GM23338 (cell line): ENCODE measurements around the gene MOGAT2. TPM values are rescaled to one million over a fixed set of nuclear protein-coding genes. Genes with fewer than 3 reads are reported as not detected.

Experiments used
- ATAC-seq: fragments of 200-7000 bp; cut with Tn5 transposase; 3 replicates; pipeline ENCODE4 v1.9.1; 2020
- DNase-seq: peaks from one replicate; pipeline ENCODE4 v3.0.0-alpha.2; 2015; ENCODE audit warnings: low spot score
- H2AFZ ChIP-seq: fragments of 200-600 bp; sonication (generic); 2 replicates; pipeline ENCODE4 v1.8.0; 2016; ENCODE audit warnings: antibody characterized with exemption, mild to moderate bottlenecking, moderate library complexity
- H3F3A ChIP-seq: fragments of 200-600 bp; sonication (generic); replicated peaks from 2 replicates; pipeline ENCODE4 v1.8.0; 2017; ENCODE audit warnings: antibody characterized with exemption, mixed run types, low read depth
- H3K27ac ChIP-seq: fragments of 200-600 bp; sonication (generic); 2 replicates; pipeline ENCODE4 v1.6.1; 2016; ENCODE audit warnings: low read depth
- H3K27me3 ChIP-seq: fragments of 200-600 bp; sonication (generic); 2 replicates; pipeline ENCODE4 v1.8.0; 2016; ENCODE audit warnings: mild to moderate bottlenecking, mixed run types, moderate library complexity; ENCODE audit not compliant: insufficient read depth
- H3K36me3 ChIP-seq: fragments of 200-600 bp; sonication (generic); 2 replicates; pipeline ENCODE4 v1.8.0; 2016; ENCODE audit warnings: mild to moderate bottlenecking; ENCODE audit not compliant: insufficient read depth
- H3K4me1 ChIP-seq: fragments of 200-600 bp; sonication (generic); 2 replicates; pipeline ENCODE4 v1.8.0; 2016; ENCODE audit warnings: mild to moderate bottlenecking, moderate library complexity; ENCODE audit not compliant: insufficient read depth
- H3K4me2 ChIP-seq: fragments of 200-600 bp; sonication (generic); 2 replicates; pipeline ENCODE4 v1.7.1; 2017; ENCODE audit warnings: mixed run types
- H3K4me3 ChIP-seq: fragments of 200-600 bp; sonication (generic); 2 replicates; pipeline ENCODE4 v1.6.1; 2016; ENCODE audit warnings: mixed run types
- H3K79me2 ChIP-seq: fragments of 200-600 bp; sonication (generic); replicated peaks from 2 replicates; pipeline ENCODE4 v1.8.0; 2017; ENCODE audit warnings: mild to moderate bottlenecking; ENCODE audit not compliant: insufficient read depth
- H3K9me2 ChIP-seq: fragments of 200-600 bp; sonication (generic); 2 replicates; pipeline ENCODE4 v1.8.0; 2017; ENCODE audit not compliant: insufficient read depth
- H4K20me1 ChIP-seq: fragments of 200-600 bp; sonication (generic); replicated peaks from 2 replicates; pipeline ENCODE4 v1.8.0; 2017; ENCODE audit warnings: mild to moderate bottlenecking; ENCODE audit not compliant: insufficient read depth
- H3K27ac Mint-ChIP-seq: 2 replicates; pipeline ENCODE4 v1.8.0; 2020; ENCODE audit warnings: inconsistent platforms, mild to moderate bottlenecking, moderate library complexity, mixed read lengths
- H3K27me3 Mint-ChIP-seq: 3 replicates; pipeline ENCODE4 v1.8.0; 2022; ENCODE audit warnings: low read depth, mild to moderate bottlenecking, moderate library complexity, mixed read lengths, inconsistent platforms; ENCODE audit not compliant: insufficient read depth, poor library complexity
- H3K36me3 Mint-ChIP-seq: 3 replicates; pipeline ENCODE4 v1.8.0; 2021; ENCODE audit warnings: low read depth, mild to moderate bottlenecking, inconsistent platforms, moderate library complexity, mixed read lengths
- H3K4me1 Mint-ChIP-seq: 3 replicates; pipeline ENCODE4 v1.8.0; 2020; ENCODE audit warnings: mild to moderate bottlenecking, inconsistent platforms, mixed read lengths
- H3K4me3 Mint-ChIP-seq: 3 replicates; pipeline ENCODE4 v1.8.0; 2021; ENCODE audit warnings: moderate library complexity, mild to moderate bottlenecking, inconsistent platforms, mixed read lengths
- H3K9me3 Mint-ChIP-seq: 3 replicates; pipeline ENCODE4 v1.8.0; 2020; ENCODE audit warnings: moderate library complexity, mild to moderate bottlenecking, inconsistent platforms, mixed read lengths
- EZH2 ChIP-seq: fragments of 200-600 bp; sonication (generic); IDR thresholded peaks from one replicate; pipeline ENCODE4 v1.8.0; 2017; ENCODE audit warnings: antibody characterized with exemption, mild to moderate bottlenecking, low read depth; ENCODE audit not compliant: unreplicated experiment
- EZH2phosphoT487 ChIP-seq: fragments of 200-600 bp; sonication (generic); IDR thresholded peaks from one replicate; pipeline ENCODE4 v1.8.1; 2018; ENCODE audit warnings: antibody characterized with exemption; ENCODE audit not compliant: unreplicated experiment
- STAT1 ChIP-seq: IDR thresholded peaks from one replicate; pipeline ENCODE4 v1.6.1; 2016; ENCODE audit warnings: antibody characterized with exemption; ENCODE audit not compliant: unreplicated experiment
- ZNF114 ChIP-seq: fragments of 250-450 bp; sonication (Bioruptor Pico); IDR thresholded peaks from 2 replicates; pipeline ENCODE4 v1.5.0; 2020; ENCODE audit warnings: mild to moderate bottlenecking, moderate library complexity
- polyA plus RNA-seq: library from polyadenylated mRNA; unstranded; fragments of >200 nt; fragmentation: Nextera tagmentation; extraction: Ambion mirVana; gene quantifications from 2 replicates; pipeline ENCODE4 v1.2.1, GENCODE V29; 2016
- total RNA-seq: library from RNA; depleted of rRNA; stranded (reverse); fragments of >200 nt; shearing (Covaris generic); gene quantifications from 2 replicates; pipeline ENCODE4 v1.2.3, GENCODE V29; 2014
- TF ChIP-seq, protein P1 (sequence below), 2 experiments: fragments of 200-600 bp in 1 of 2; sonication (generic) in 1 of 2; conservative IDR thresholded peaks; 2 replicates each; pipeline versions ENCODE4 v1.5.1 to v1.6.1; 2016 to 2017; ENCODE audit warnings: antibody characterized with exemption in 2 of 2, low read depth in 2 of 2, mild to moderate bottlenecking in 2 of 2, moderate library complexity in 1 of 2
- TF ChIP-seq, protein P2 (sequence below): IDR thresholded peaks from one replicate; pipeline ENCODE4 v1.6.1; 2018; ENCODE audit warnings: antibody characterized with exemption; ENCODE audit not compliant: unreplicated experiment
- TF ChIP-seq, protein P3 (sequence below): fragments of 250-450 bp; sonication (Bioruptor Pico); IDR thresholded peaks from 2 replicates; pipeline ENCODE4 v1.5.0; 2020; ENCODE audit warnings: mild to moderate bottlenecking, moderate library complexity

Gene MOGAT2
- total and polyA plus RNA-seq, 2 experiments from 2014 or later, result not detected

DNA sequence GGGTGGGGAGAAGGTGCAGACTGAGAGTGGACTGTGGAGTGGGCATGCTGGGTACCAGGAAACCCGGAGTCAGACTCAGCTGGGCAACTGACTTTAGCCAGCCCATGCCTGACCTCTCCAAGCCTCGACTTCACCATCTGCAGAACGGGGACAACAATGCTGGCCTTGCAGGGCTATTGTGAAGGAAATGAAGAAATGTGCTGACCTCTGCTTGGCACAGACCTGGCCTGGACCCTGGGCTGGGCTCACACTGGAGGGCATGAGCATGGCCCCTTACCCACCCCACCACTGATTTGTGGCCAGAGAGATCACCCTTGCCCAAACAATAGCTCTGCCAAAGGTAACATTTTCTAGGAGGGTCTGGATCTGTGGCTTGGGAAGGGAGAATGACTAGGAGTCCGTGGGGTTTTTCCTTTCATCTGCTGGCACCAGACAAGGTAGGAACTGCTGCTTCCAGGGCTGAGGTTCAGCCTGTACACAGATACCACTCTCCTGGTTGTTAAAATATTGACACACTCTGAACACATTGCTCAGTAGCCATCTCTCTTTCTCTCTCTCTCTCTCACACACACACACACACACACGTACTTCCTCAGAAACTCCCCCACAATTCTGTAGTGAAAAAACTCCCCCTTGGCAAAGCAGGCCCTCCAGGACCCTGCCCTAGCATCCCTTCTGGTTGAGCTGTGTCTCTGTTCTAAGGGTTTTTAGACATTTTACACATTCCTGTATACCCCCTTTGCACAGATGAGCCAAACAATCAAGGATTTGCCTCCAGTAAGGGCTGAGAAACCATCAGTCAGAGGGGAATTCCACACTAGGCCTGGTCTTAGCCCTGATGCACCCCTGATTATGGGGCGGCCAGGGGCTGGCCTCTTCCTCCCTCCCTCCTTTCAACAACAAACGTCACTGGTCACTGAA lies 1.0 kb downstream of the MOGAT2 start:
- Histone ChIP-seq H4K20me1 (no peaks in the 10 kb centered on the region), H3K4me3 (no peak overlapping the region), H3K27ac (no peak overlapping the region), H3K36me3 (no peaks in the 10 kb centered on the region), H3K4me2 (no peak overlapping the region), H3K79me2 (no peaks in the 10 kb centered on the region), H3F3A (no peaks in the 10 kb centered on the region), H3K9me2 (no peaks in the 10 kb centered on the region), H3K27me3 (peaks cover 37% of the 10 kb centered on the region), H3K4me1 (no peaks in the 10 kb centered on the region), H2AFZ (no peak overlapping the region)
- no peaks in the 10 kb centered on the region for H3K9me3 Mint-ChIP-seq
- H3K4me3 Mint-ChIP-seq, result no peak overlapping the region
- no peak overlapping the region for H3K27ac Mint-ChIP-seq
- no peaks in the 10 kb centered on the region for H3K36me3 Mint-ChIP-seq
- no peak for TF ChIP-seq STAT1
- H3K27me3 Mint-ChIP-seq, result peaks cover 21% of the 10 kb centered on the region
- H3K4me1 Mint-ChIP-seq, result peaks cover 12% of the 10 kb centered on the region
- ATAC-seq (no peak), DNase-seq (no peak)

DNA sequence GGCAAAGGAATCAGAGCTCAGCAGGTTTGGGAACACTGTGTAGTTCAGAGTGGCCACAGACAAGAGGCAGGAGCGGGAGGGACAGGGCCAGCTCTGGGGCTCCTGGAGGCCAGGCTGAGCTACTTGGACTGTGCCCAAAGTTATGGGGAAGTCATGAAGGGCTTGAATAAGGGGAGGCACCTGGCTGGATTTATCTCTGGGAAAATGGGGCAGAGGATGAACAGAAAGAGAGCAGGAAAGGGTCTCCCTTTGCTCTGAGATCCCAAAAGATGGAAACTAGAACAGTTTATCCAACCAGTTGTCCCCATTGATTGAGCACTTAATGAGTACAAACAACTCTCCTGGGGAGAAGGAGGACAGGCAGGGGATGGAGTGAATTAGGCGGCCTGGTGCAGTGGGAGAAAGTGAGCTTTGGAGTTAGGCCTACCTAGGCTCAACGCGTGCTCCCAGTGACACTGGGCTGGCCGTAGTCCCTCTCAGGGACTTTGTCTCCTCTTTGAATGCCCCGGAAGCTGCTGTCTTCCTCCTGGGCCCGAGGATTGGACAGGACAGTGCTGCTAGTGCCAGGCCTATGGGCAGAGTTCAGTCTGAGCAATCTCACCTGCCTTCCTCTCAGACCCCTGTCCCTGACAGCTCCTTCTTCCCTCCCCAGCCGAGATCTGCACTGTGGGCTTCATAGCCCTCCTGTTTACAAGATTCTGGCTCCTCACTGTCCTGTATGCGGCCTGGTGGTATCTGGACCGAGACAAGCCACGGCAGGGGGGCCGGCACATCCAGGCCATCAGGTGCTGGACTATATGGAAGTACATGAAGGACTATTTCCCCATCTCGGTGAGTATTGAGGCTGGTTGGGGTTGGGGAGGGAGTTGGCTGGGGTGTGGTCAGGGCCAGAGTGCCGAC lies 2.0 kb downstream of the MOGAT2 start:
- Histone ChIP-seq H3K27me3 (peaks cover 37% of the 10 kb centered on the region), H3K27ac (no peak overlapping the region), H3K79me2 (no peaks in the 10 kb centered on the region), H2AFZ (no peak overlapping the region), H3K9me2 (no peaks in the 10 kb centered on the region), H3K36me3 (no peaks in the 10 kb centered on the region), H3K4me3 (no peak overlapping the region), H3F3A (no peaks in the 10 kb centered on the region), H3K4me2 (no peak overlapping the region), H4K20me1 (no peaks in the 10 kb centered on the region), H3K4me1 (no peaks in the 10 kb centered on the region)
- no peak for DNase-seq
- no peak for ATAC-seq
- Mint-ChIP-seq H3K27me3 (peaks cover 21% of the 10 kb centered on the region), H3K9me3 (no peaks in the 10 kb centered on the region), H3K4me1 (peaks cover 12% of the 10 kb centered on the region), H3K36me3 (no peaks in the 10 kb centered on the region), H3K4me3 (no peak overlapping the region), H3K27ac (no peak overlapping the region)
- TF ChIP-seq EZH2phosphoT487 (no peak), EZH2 (no peak), ZNF114 (CRISPR knock-in tag) (no peak)
- TF ChIP-seq, protein P1, sequence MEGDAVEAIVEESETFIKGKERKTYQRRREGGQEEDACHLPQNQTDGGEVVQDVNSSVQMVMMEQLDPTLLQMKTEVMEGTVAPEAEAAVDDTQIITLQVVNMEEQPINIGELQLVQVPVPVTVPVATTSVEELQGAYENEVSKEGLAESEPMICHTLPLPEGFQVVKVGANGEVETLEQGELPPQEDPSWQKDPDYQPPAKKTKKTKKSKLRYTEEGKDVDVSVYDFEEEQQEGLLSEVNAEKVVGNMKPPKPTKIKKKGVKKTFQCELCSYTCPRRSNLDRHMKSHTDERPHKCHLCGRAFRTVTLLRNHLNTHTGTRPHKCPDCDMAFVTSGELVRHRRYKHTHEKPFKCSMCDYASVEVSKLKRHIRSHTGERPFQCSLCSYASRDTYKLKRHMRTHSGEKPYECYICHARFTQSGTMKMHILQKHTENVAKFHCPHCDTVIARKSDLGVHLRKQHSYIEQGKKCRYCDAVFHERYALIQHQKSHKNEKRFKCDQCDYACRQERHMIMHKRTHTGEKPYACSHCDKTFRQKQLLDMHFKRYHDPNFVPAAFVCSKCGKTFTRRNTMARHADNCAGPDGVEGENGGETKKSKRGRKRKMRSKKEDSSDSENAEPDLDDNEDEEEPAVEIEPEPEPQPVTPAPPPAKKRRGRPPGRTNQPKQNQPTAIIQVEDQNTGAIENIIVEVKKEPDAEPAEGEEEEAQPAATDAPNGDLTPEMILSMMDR (conservative IDR thresholded peaks at IDR 0.05; ENCODE audit: low read depth in 2 of 2), result no peak
- TF ChIP-seq, protein P2, sequence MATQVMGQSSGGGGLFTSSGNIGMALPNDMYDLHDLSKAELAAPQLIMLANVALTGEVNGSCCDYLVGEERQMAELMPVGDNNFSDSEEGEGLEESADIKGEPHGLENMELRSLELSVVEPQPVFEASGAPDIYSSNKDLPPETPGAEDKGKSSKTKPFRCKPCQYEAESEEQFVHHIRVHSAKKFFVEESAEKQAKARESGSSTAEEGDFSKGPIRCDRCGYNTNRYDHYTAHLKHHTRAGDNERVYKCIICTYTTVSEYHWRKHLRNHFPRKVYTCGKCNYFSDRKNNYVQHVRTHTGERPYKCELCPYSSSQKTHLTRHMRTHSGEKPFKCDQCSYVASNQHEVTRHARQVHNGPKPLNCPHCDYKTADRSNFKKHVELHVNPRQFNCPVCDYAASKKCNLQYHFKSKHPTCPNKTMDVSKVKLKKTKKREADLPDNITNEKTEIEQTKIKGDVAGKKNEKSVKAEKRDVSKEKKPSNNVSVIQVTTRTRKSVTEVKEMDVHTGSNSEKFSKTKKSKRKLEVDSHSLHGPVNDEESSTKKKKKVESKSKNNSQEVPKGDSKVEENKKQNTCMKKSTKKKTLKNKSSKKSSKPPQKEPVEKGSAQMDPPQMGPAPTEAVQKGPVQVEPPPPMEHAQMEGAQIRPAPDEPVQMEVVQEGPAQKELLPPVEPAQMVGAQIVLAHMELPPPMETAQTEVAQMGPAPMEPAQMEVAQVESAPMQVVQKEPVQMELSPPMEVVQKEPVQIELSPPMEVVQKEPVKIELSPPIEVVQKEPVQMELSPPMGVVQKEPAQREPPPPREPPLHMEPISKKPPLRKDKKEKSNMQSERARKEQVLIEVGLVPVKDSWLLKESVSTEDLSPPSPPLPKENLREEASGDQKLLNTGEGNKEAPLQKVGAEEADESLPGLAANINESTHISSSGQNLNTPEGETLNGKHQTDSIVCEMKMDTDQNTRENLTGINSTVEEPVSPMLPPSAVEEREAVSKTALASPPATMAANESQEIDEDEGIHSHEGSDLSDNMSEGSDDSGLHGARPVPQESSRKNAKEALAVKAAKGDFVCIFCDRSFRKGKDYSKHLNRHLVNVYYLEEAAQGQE, result no peak
- TF ChIP-seq, protein P3, sequence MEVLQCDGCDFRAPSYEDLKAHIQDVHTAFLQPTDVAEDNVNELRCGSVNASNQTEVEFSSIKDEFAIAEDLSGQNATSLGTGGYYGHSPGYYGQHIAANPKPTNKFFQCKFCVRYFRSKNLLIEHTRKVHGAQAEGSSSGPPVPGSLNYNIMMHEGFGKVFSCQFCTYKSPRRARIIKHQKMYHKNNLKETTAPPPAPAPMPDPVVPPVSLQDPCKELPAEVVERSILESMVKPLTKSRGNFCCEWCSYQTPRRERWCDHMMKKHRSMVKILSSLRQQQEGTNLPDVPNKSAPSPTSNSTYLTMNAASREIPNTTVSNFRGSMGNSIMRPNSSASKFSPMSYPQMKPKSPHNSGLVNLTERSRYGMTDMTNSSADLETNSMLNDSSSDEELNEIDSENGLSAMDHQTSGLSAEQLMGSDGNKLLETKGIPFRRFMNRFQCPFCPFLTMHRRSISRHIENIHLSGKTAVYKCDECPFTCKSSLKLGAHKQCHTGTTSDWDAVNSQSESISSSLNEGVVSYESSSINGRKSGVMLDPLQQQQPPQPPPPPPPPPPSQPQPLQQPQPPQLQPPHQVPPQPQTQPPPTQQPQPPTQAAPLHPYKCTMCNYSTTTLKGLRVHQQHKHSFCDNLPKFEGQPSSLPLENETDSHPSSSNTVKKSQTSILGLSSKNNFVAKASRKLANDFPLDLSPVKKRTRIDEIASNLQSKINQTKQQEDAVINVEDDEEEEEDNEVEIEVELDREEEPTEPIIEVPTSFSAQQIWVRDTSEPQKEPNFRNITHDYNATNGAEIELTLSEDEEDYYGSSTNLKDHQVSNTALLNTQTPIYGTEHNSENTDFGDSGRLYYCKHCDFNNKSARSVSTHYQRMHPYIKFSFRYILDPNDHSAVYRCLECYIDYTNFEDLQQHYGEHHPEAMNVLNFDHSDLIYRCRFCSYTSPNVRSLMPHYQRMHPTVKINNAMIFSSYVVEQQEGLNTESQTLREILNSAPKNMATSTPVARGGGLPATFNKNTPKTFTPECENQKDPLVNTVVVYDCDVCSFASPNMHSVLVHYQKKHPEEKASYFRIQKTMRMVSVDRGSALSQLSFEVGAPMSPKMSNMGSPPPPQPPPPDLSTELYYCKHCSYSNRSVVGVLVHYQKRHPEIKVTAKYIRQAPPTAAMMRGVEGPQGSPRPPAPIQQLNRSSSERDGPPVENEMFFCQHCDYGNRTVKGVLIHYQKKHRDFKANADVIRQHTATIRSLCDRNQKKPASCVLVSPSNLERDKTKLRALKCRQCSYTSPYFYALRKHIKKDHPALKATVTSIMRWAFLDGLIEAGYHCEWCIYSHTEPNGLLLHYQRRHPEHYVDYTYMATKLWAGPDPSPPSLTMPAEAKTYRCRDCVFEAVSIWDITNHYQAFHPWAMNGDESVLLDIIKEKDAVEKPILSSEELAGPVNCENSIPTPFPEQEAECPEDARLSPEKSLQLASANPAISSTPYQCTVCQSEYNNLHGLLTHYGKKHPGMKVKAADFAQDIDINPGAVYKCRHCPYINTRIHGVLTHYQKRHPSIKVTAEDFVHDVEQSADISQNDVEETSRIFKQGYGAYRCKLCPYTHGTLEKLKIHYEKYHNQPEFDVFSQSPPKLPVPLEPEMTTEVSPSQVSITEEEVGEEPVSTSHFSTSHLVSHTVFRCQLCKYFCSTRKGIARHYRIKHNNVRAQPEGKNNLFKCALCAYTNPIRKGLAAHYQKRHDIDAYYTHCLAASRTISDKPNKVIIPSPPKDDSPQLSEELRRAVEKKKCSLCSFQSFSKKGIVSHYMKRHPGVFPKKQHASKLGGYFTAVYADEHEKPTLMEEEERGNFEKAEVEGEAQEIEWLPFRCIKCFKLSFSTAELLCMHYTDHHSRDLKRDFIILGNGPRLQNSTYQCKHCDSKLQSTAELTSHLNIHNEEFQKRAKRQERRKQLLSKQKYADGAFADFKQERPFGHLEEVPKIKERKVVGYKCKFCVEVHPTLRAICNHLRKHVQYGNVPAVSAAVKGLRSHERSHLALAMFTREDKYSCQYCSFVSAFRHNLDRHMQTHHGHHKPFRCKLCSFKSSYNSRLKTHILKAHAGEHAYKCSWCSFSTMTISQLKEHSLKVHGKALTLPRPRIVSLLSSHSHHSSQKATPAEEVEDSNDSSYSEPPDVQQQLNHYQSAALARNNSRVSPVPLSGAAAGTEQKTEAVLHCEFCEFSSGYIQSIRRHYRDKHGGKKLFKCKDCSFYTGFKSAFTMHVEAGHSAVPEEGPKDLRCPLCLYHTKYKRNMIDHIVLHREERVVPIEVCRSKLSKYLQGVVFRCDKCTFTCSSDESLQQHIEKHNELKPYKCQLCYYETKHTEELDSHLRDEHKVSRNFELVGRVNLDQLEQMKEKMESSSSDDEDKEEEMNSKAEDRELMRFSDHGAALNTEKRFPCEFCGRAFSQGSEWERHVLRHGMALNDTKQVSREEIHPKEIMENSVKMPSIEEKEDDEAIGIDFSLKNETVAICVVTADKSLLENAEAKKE, result no peak
